Thoracic aorta (tissue), 2 donors: Measurements from ENCODE around the gene ZNF229. TPM values are rescaled to one million over a fixed set of nuclear protein-coding genes. Genes with fewer than 3 reads are reported as not detected.
A peak's percentile ranks its signal among the peaks of the same experiment; 100 is the strongest.
"Not testable (repeated sequence)": the region's sequence is repeated elsewhere in the genome, so short reads cannot be mapped to it uniquely, and the experiment has no call there.

Experiments
- ATAC-seq: fragments of 150-250 bp; one replicate; pipeline ENCODE4 v1.8.0; 2017; ENCODE audit warnings: low read depth; ENCODE audit not compliant: insufficient number of reproducible peaks, low FRiP score
- DNase-seq: peaks from one replicate; pipeline ENCODE4 v3.0.0-alpha.2; 2020; ENCODE audit warnings: low spot score
- H3K27ac ChIP-seq, 2 donors: fragments of 200-600 bp; sonication (generic); 1 replicate in 1 of 2; 2 replicates in 1 of 2; pipeline ENCODE4 v1.5.1; 2016; ENCODE audit warnings: mild to moderate bottlenecking in 2 of 2, moderate library complexity in 2 of 2
- H3K27me3 ChIP-seq: fragments of 200-600 bp; sonication (generic); replicated peaks from 2 replicates; pipeline ENCODE4 v1.6.0; 2016; ENCODE audit warnings: mild to moderate bottlenecking; ENCODE audit not compliant: insufficient read depth
- H3K36me3 ChIP-seq: fragments of 200-600 bp; sonication (generic); one replicate; pipeline ENCODE4 v1.5.1; 2016
- H3K4me1 ChIP-seq, 2 donors: fragments of 200-600 bp; sonication (generic); 1 replicate in 1 of 2; 2 replicates in 1 of 2; pipeline versions ENCODE4 v1.5.1 to v1.6.0; 2016; ENCODE audit warnings: low read depth in 2 of 2, mild to moderate bottlenecking in 1 of 2; ENCODE audit not compliant: control insufficient read depth in 1 of 2
- H3K4me3 ChIP-seq: fragments of 200-600 bp; sonication (generic); 2 replicates; pipeline ENCODE4 v1.5.1; 2016; ENCODE audit warnings: mild to moderate bottlenecking
- H3K9me3 ChIP-seq: fragments of 200-600 bp; sonication (generic); 2 replicates; pipeline ENCODE4 v1.5.1; 2016
- CTCF ChIP-seq: fragments of 200-600 bp; sonication (generic); IDR thresholded peaks from one replicate; pipeline ENCODE4 v1.5.1; 2019; ENCODE audit warnings: antibody characterized with exemption
- total RNA-seq, 2 donors: library from RNA; depleted of rRNA; stranded (reverse); fragments of >200 nt; gene quantifications; one replicate each; pipeline versions ENCODE4 v1.1.0 to v1.2.3, GENCODE V29; 2016

ZNF229 gene
- total RNA-seq, 2 donors from 2014 or later, result 2.3 to 4.1 TPM

DNA sequence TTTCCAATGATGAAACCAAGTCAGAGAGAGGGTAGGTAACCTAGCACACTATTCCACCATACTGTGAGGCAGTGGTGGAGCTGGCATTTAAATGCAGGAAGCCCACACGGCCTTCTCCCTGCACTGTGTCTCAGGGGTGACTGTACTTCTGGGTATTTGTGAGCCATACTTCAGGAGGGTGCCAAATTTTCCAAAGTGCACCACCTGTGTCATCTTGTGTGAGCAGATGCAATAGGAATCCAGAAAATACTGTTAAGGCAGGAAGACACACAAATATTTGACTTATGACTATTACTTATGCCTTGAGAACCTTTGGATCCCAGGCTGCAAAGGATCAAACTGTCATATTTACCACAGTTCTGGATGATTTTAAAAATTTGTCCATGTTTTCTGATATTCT, 17.3 kb downstream of the ZNF229 start:
- Histone ChIP-seq H3K4me1 (no peaks in the 10 kb centered on the region), H3K27ac (no peak overlapping the region), H3K27me3 (no peaks in the 10 kb centered on the region), H3K9me3 (peaks cover 89% of the 10 kb centered on the region), H3K4me3 (no peak overlapping the region), H3K36me3 (peaks cover 55% of the 10 kb centered on the region)
- DNase-seq, result no peak
- no peak for TF ChIP-seq CTCF
- ATAC-seq, result no peak

- H3K4me3 ChIP-seq, H3K4me1 ChIP-seq, H3K36me3 ChIP-seq, H3K27me3 ChIP-seq, ATAC-seq, DNase-seq, H3K27ac ChIP-seq: not testable (repeated sequence)
- peaks cover 23% of the 10 kb centered on the region for H3K9me3 ChIP-seq
Observed at GRCh38 chr19:44415553-44415952, 32.7 kb downstream of the ZNF229 start.

DNA sequence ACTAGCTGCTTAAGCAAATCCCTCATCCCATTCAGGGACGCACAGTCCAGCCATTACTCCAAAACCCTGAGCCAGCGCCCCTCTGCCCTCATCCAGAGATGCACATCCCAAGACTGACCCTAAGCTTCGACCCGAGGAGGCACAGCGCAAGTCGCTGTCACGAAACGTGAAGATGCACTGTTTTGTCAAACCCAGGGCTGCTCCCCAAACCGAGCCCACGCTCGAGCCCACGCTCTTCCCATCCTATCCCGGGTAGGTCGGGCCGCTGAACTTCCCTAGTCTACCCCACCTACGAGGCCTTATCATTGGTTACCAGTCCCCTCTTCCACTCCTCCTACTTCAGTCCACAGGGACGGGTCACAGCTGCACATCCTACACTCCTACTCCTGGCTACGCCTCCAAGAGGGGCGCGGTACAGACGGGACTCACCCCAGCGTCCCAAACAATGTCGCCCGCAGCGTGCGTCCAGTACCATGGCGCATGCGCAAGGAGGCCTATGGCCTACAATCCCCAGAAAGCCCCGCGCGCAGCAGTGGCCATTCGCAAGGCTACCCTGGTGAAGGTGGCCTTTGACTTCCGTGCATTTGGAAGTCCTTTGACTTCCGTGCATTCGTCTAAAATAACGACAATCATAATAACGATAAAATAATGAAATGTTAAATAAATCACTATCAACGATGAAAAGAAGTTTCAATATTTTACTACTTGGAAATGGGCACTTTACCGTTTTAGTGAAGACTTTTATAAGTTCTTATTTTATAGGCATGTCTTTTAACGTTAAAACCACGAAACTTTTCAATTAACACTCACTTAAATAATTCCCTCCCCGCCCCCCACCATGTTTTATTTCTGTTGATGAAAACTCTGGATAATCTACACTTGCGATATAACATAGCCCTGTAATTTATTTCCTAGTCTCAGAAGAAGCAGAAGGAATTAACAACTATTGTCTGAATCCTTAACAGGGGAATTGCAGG, 46.8 kb downstream of the ZNF229 start, which contains the start of gene ZNF285:
ZNF285 (minus strand) TSS at position 470 of the 977 bp plus-strand sequence. CDS start 4,395 bp downstream, outside the sequence.
- ATAC-seq (no peak), DNase-seq (peak; percentile 52)
- Histone ChIP-seq H3K36me3 (no peaks in the 10 kb centered on the region), H3K4me1 (peaks cover 0 to 4% of the 10 kb centered on the region in 2 donors), H3K9me3 (peaks cover 9% of the 10 kb centered on the region), H3K27ac (no peak within 1 kb of the TSS), H3K4me3 (peak within 1 kb of the TSS; percentile 75), H3K27me3 (no peaks in the 10 kb centered on the region)
- TF ChIP-seq CTCF, result no peak

GRCh38 chr19:44389268-44389667, 59.0 kb downstream of the ZNF229 start:
- not testable (repeated sequence) for DNase-seq, H3K36me3 ChIP-seq, H3K27me3 ChIP-seq, H3K4me3 ChIP-seq, H3K27ac ChIP-seq, H3K4me1 ChIP-seq, ATAC-seq
- H3K9me3 ChIP-seq, result peaks cover 11% of the 10 kb centered on the region

Other genes with a start within 250 kb of the ZNF229 start
- gene ZNF227, start 235.9 kb downstream of the ZNF229 start, total RNA-seq, result 10 to 100 TPM; 13.9 to 17.8 TPM
- gene ZNF233, start 188.6 kb downstream of the ZNF229 start, total RNA-seq, result under 1 TPM; 0.21 to 0.81 TPM
- 10 to 100 TPM in 1 of 2 donors, 1 to 10 TPM in 1; 6.9 to 12.6 TPM for gene ZNF235, start 143.4 kb downstream of the ZNF229 start, total RNA-seq
- gene ZNF112, start 91.8 kb downstream of the ZNF229 start, total RNA-seq, result 1 to 10 TPM; 4.7 to 5.0 TPM
- gene ZNF285, start 46.9 kb downstream of the ZNF229 start, total RNA-seq, result under 1 TPM; 0.27 to 0.28 TPM
- 10 to 100 TPM in 1 of 2 donors, 1 to 10 TPM in 1; 9.6 to 16.1 TPM for gene ZNF180, start 52.0 kb upstream of the ZNF229 start, total RNA-seq
- gene CEACAM20, start 81.2 kb upstream of the ZNF229 start, total RNA-seq, result not detected
- gene IGSF23, start 165.1 kb upstream of the ZNF229 start, total RNA-seq, result not detected
- 100 to 1,000 TPM in 1 of 2 donors, 10 to 100 TPM in 1; 59.7 to 102 TPM for gene PVR, start 195.4 kb upstream of the ZNF229 start, total RNA-seq
- 1 to 10 TPM; 3.4 to 6.2 TPM for gene CEACAM19, start 223.0 kb upstream of the ZNF229 start, total RNA-seq